Measurements from ENCODE around the gene SWT1.
"Not testable (repeated sequence)": the region's sequence is repeated elsewhere in the genome, so short reads cannot be mapped to it uniquely, and the experiment has no call there.

The SWT1 gene

DNA sequence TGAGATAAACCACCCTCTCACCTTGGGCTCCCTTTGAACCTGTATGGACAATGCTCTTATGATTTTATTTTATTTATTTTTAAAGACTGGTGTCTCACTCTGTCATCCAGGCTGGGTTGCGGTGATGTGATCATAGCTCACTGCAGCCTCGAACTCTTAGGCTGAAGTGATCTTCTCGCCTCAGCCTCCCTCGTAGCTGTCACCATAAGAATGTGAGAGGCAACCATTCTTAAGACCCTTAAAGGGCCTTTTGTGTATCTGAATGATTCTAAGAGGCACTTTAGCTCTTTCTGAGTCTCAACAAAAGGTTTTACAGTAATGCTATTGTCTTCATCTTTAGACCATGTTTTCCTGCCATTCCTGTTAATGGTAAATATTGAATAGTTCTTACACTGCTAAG, 93.1 kb downstream of the SWT1 start:
- no CpG with 5 or more reads among the region's 4 CpGs for WGBS (ENCODE audit: extremely low coverage, insufficient coverage, insufficient read length)

GRCh38 chr1:185251928-185252327, 95.0 kb downstream of the SWT1 start:
- H3K36me3 ChIP-seq (ENCODE audit: control insufficient read depth in 1 of 2, insufficient read depth in 2 of 2, low read length in 2 of 2); H3K14ac ChIP-seq (ENCODE audit: low read length); H3K18ac ChIP-seq (ENCODE audit: low read length); H3K4me2 ChIP-seq (ENCODE audit: low read length); DNase-seq; H3K4ac ChIP-seq (ENCODE audit: low read depth, low read length); H3K27me3 ChIP-seq (ENCODE audit: insufficient read depth, low read length); H2BK12ac ChIP-seq (ENCODE audit: low read length); H4K91ac ChIP-seq (ENCODE audit: low read depth, low read length); H3K27ac ChIP-seq (ENCODE audit: low read depth, low read length); H2AK5ac ChIP-seq (ENCODE audit: low read length); H3K79me1 ChIP-seq (ENCODE audit: low read length); H3K79me2 ChIP-seq (ENCODE audit: control insufficient read depth, insufficient read depth, low read length, poor library complexity); H3K4me3 ChIP-seq (ENCODE audit: low read depth, low read length); H2AFZ ChIP-seq (ENCODE audit: insufficient read depth, low read length, poor library complexity); H3K9ac ChIP-seq (ENCODE audit: low read length); H4K8ac ChIP-seq (ENCODE audit: low read depth, low read length); H3K4me1 ChIP-seq (ENCODE audit: control insufficient read depth in 1 of 2, insufficient read depth in 2 of 2, low read length in 2 of 2); H2BK5ac ChIP-seq (ENCODE audit: low read depth, low read length, poor library complexity); H3K9me3 ChIP-seq (ENCODE audit: insufficient read depth, low read depth, low read length); H4K12ac ChIP-seq (ENCODE audit: low read depth, low read length); H2BK120ac ChIP-seq (ENCODE audit: insufficient read depth, low read length, poor library complexity); H3K23ac ChIP-seq (ENCODE audit: low read length): not testable (repeated sequence)
- WGBS (ENCODE audit: extremely low coverage, insufficient coverage, insufficient read length) = no CpG with 5 or more reads among the region's 4 CpGs

More for the DNA sequence above, 93.1 kb downstream of the SWT1 start:
- H3K23ac ChIP-seq (ENCODE audit: low read length) = no peak overlapping the region
- H2BK12ac ChIP-seq (ENCODE audit: low read length) = no peak overlapping the region
- DNase-seq = no peak
- no peak overlapping the region for H4K12ac ChIP-seq (ENCODE audit: low read depth, low read length)
- no peaks in the 10 kb centered on the region for H3K27me3 ChIP-seq (ENCODE audit: insufficient read depth, low read length)
- no peak overlapping the region for H4K8ac ChIP-seq (ENCODE audit: low read depth, low read length)
- no peak overlapping the region for H3K9ac ChIP-seq (ENCODE audit: low read length)
- H2BK5ac ChIP-seq (ENCODE audit: low read depth, low read length, poor library complexity) = no peak overlapping the region
- no peak overlapping the region for H3K27ac ChIP-seq (ENCODE audit: low read depth, low read length)
- H3K4me1 ChIP-seq (ENCODE audit: control insufficient read depth in 1 of 2, insufficient read depth in 2 of 2, low read length in 2 of 2) = peaks cover 0 to 4% of the 10 kb centered on the region in 2 experiments
- no peaks in the 10 kb centered on the region for H3K79me1 ChIP-seq (ENCODE audit: low read length)
- H2AK5ac ChIP-seq (ENCODE audit: low read length) = no peak overlapping the region
- no peak overlapping the region for H2AFZ ChIP-seq (ENCODE audit: insufficient read depth, low read length, poor library complexity)
- H3K36me3 ChIP-seq (ENCODE audit: control insufficient read depth in 1 of 2, insufficient read depth in 2 of 2, low read length in 2 of 2) = peaks cover 0 to 2% of the 10 kb centered on the region in 2 experiments
- H4K91ac ChIP-seq (ENCODE audit: low read depth, low read length) = no peak overlapping the region
- H3K14ac ChIP-seq (ENCODE audit: low read length) = no peak overlapping the region
- no peak overlapping the region for H3K4me3 ChIP-seq (ENCODE audit: low read depth, low read length)
- no peak overlapping the region for H2BK120ac ChIP-seq (ENCODE audit: insufficient read depth, low read length, poor library complexity)
- H3K4me2 ChIP-seq (ENCODE audit: low read length) = no peak overlapping the region
- no peak overlapping the region for H3K4ac ChIP-seq (ENCODE audit: low read depth, low read length)
- peaks cover 2% of the 10 kb centered on the region for H3K79me2 ChIP-seq (ENCODE audit: control insufficient read depth, insufficient read depth, low read length, poor library complexity)
- peaks cover 2% of the 10 kb centered on the region for H3K9me3 ChIP-seq (ENCODE audit: insufficient read depth, low read depth, low read length)
- no peak overlapping the region for H3K18ac ChIP-seq (ENCODE audit: low read length)

DNA sequence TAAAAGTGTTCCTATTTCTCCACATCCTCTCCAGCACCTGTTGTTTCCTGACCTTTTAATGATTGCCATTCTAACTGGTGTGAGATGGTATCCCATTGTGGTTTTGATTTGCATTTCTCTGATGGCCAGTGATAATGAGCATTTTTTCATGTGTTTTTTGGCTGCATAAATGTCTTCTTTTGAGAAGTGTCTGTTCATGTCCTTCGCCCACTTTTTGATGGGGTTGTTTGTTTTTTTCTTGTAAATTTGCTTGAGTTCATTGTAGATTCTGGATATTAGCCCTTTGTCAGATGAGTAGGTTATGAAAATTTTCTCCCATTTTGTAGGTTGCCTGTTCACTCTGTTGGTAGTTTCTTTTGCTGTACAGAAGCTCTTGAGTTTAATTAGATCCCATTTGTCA, 95.4 kb downstream of the SWT1 start:
- H2BK12ac ChIP-seq (ENCODE audit: low read length); H3K36me3 ChIP-seq (ENCODE audit: control insufficient read depth in 1 of 2, insufficient read depth in 2 of 2, low read length in 2 of 2); H3K14ac ChIP-seq (ENCODE audit: low read length); H2AFZ ChIP-seq (ENCODE audit: insufficient read depth, low read length, poor library complexity); H4K12ac ChIP-seq (ENCODE audit: low read depth, low read length); H2BK5ac ChIP-seq (ENCODE audit: low read depth, low read length, poor library complexity); H3K27me3 ChIP-seq (ENCODE audit: insufficient read depth, low read length); H3K23ac ChIP-seq (ENCODE audit: low read length); DNase-seq; H3K4me1 ChIP-seq (ENCODE audit: control insufficient read depth in 1 of 2, insufficient read depth in 2 of 2, low read length in 2 of 2); H3K79me1 ChIP-seq (ENCODE audit: low read length); H3K18ac ChIP-seq (ENCODE audit: low read length); H3K79me2 ChIP-seq (ENCODE audit: control insufficient read depth, insufficient read depth, low read length, poor library complexity); H3K4me2 ChIP-seq (ENCODE audit: low read length); H3K4me3 ChIP-seq (ENCODE audit: low read depth, low read length); H3K4ac ChIP-seq (ENCODE audit: low read depth, low read length); H3K9me3 ChIP-seq (ENCODE audit: insufficient read depth, low read depth, low read length); H4K8ac ChIP-seq (ENCODE audit: low read depth, low read length); H4K91ac ChIP-seq (ENCODE audit: low read depth, low read length); H3K27ac ChIP-seq (ENCODE audit: low read depth, low read length); H2AK5ac ChIP-seq (ENCODE audit: low read length); H2BK120ac ChIP-seq (ENCODE audit: insufficient read depth, low read length, poor library complexity); H3K9ac ChIP-seq (ENCODE audit: low read length): not testable (repeated sequence)
- WGBS (ENCODE audit: extremely low coverage, insufficient coverage, insufficient read length) = no CpG with 5 or more reads among the region's 1 CpG

- H2AFZ ChIP-seq (ENCODE audit: insufficient read depth, low read length, poor library complexity); H3K23ac ChIP-seq (ENCODE audit: low read length); H3K36me3 ChIP-seq (ENCODE audit: control insufficient read depth in 1 of 2, insufficient read depth in 2 of 2, low read length in 2 of 2); H2AK5ac ChIP-seq (ENCODE audit: low read length); H3K79me2 ChIP-seq (ENCODE audit: control insufficient read depth, insufficient read depth, low read length, poor library complexity); DNase-seq; H3K27me3 ChIP-seq (ENCODE audit: insufficient read depth, low read length); H3K14ac ChIP-seq (ENCODE audit: low read length); H3K4me2 ChIP-seq (ENCODE audit: low read length); H3K4me1 ChIP-seq (ENCODE audit: control insufficient read depth in 1 of 2, insufficient read depth in 2 of 2, low read length in 2 of 2); H3K9me3 ChIP-seq (ENCODE audit: insufficient read depth, low read depth, low read length); H3K9ac ChIP-seq (ENCODE audit: low read length); H2BK120ac ChIP-seq (ENCODE audit: insufficient read depth, low read length, poor library complexity); H4K12ac ChIP-seq (ENCODE audit: low read depth, low read length); H2BK5ac ChIP-seq (ENCODE audit: low read depth, low read length, poor library complexity); H3K27ac ChIP-seq (ENCODE audit: low read depth, low read length); H3K79me1 ChIP-seq (ENCODE audit: low read length); H4K8ac ChIP-seq (ENCODE audit: low read depth, low read length); H4K91ac ChIP-seq (ENCODE audit: low read depth, low read length); H2BK12ac ChIP-seq (ENCODE audit: low read length); H3K4ac ChIP-seq (ENCODE audit: low read depth, low read length); H3K18ac ChIP-seq (ENCODE audit: low read length); H3K4me3 ChIP-seq (ENCODE audit: low read depth, low read length): not testable (repeated sequence)
- WGBS (ENCODE audit: extremely low coverage, insufficient coverage, insufficient read length) = no CpG with 5 or more reads among the region's 6 CpGs
Observed at GRCh38 chr1:185255595-185255994, 98.6 kb downstream of the SWT1 start.
